ENCODE data around the gene DRGX.

The DRGX gene

GRCh38 chr10:49407552-49408137 is 11.8 kb upstream of the DRGX start:
- peak; percentile 4 to 12 for DNase-seq

GRCh38 chr10:49407151-49407550 is 11.3 kb upstream of the DRGX start:
- DNase-seq, result no peak

GRCh38 chr10:49404321-49404878 is 8.5 kb upstream of the DRGX start:
- DNase-seq, result no peak

- no peak for DNase-seq
Measured at GRCh38 chr10:49403363-49403762, 7.5 kb upstream of the DRGX start.

- DNase-seq, result no peak
Measured at GRCh38 chr10:49400365-49400764, 4.5 kb upstream of the DRGX start.

GRCh38 chr10:49398986-49399385 is 3.1 kb upstream of the DRGX start:
- no peak for DNase-seq

- no peak for DNase-seq
Measured at GRCh38 chr10:49398000-49398861, 2.3 kb upstream of the DRGX start.

GRCh38 chr10:49397036-49397999 is 1.4 kb upstream of the DRGX start:
- DNase-seq, result no peak

- DNase-seq, result no peak
Measured at GRCh38 chr10:49396666-49396999, 744 bp upstream of the DRGX start.

- no peak for DNase-seq
Measured at GRCh38 chr10:49394933-49395740, 752 bp downstream of the DRGX start.

- no peak for DNase-seq
Measured at GRCh38 chr10:49393757-49394156, 2.1 kb downstream of the DRGX start.

- no peak for DNase-seq
Measured at GRCh38 chr10:49393301-49393700, 2.6 kb downstream of the DRGX start.

- peak; percentile 54 to 59 for DNase-seq
Measured at GRCh38 chr10:49389361-49389933, 6.4 kb downstream of the DRGX start.

GRCh38 chr10:49388161-49388560 is 7.7 kb downstream of the DRGX start:
- DNase-seq, result peak in 1 of 2 experiments; percentile 0

- no peak for DNase-seq
Measured at GRCh38 chr10:49387071-49387470, 8.8 kb downstream of the DRGX start.

GRCh38 chr10:49385939-49386922 is 9.7 kb downstream of the DRGX start:
- no peak for DNase-seq

- DNase-seq, result no peak
Measured at GRCh38 chr10:49384268-49384953, 11.5 kb downstream of the DRGX start.

- no peak for DNase-seq
Measured at GRCh38 chr10:49383853-49384252, 12.0 kb downstream of the DRGX start.

- no peak for DNase-seq
Measured at GRCh38 chr10:49382826-49383225, 13.1 kb downstream of the DRGX start.

GRCh38 chr10:49382226-49382625 is 13.7 kb downstream of the DRGX start:
- DNase-seq, result no peak

Measured in NCI-H1930 (cell line).